Measurements from ENCODE around the gene KMT2D.
A peak's percentile ranks its signal among the peaks of the same experiment; 100 is the strongest.

Gene KMT2D

GRCh38 chr12:49060237-49061156, at the start of gene KMT2D:
TSS of gene KMT2D (minus strand) at chr12:49060794. CDS start at chr12:49055324, 5,470 bp downstream.
- peak; percentile 85 for DNase-seq

GRCh38 chr12:49109641-49110463, 49.3 kb upstream of the KMT2D start:
- DNase-seq, result no peak

- no peak for DNase-seq
These were observed 48.4 kb upstream of the KMT2D start for GRCh38 chr12:49108958-49109404.

DNA sequence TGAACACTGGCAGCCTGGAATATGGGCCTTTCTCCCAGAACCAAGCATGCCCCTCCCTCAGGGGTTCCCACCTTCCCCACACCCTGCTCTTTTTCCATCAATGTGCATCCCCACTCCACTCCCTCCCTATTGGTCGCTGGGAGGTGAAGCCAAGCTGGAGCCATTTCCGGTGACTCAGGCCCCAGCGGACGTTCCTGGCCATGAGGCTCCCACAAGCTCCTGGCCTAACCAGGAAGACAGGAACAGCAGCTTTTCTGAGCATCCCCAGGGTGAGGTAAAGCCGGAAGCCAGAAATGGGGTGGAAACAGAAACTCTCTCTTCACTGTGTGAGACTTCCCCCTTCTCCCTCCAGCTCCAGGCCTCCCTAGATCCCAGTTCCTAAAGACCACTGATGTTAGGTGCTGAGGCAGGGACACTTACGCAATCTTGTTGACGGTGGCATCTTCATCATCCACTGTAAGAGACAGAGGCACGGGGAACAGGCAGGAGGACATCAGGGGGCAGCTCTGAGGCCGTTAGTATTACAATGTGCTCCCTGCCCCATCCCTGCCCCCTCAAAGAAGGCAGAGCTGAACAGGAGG, 45.0 kb upstream of the KMT2D start:
- no peak for DNase-seq

- DNase-seq, result no peak
These were observed 44.2 kb upstream of the KMT2D start for GRCh38 chr12:49104822-49105221.

DNA sequence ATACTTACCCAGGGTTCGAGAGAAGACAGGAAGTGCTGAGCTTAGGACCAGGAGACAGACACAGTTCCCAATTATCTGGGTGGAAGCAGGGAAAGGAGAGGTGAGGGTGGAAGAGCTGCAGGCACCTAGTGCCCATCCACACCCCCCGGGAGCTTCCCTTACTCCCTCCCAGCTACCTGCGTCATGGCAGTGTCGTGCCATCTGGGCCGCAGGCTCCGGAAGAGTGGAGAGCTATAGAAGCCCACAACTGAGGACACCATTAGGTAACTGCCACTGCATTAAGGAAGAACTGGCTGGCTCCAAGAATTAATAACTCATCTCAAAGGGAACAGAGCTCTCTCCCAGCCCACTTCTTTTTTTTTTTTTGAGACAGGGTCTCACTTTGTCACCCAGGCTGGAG, 39.8 kb upstream of the KMT2D start:
- DNase-seq, result no peak

GRCh38 chr12:49098703-49099102, 38.1 kb upstream of the KMT2D start:
- DNase-seq, result no peak

DNA sequence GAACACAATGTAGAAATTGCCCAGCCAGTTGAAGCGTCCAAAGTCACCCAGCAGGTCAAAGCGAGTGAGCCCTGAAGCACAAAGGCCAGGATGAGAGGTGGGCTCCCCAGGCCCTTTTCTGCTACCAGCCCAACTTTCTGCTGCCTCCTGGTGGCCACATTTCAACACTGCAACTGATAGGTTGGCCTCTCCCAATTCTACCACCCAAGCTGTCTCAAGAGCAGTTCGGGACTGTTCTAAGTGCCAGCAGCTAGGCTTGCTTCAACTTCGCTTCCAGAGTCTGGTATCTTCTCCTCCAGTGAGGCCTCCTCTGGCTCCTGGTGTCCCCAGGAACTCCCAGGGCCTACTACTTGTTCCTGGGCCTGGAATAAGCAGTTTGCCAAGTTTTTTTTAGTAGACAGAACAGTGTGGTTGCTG, 37.4 kb upstream of the KMT2D start:
- no peak for DNase-seq

DNA sequence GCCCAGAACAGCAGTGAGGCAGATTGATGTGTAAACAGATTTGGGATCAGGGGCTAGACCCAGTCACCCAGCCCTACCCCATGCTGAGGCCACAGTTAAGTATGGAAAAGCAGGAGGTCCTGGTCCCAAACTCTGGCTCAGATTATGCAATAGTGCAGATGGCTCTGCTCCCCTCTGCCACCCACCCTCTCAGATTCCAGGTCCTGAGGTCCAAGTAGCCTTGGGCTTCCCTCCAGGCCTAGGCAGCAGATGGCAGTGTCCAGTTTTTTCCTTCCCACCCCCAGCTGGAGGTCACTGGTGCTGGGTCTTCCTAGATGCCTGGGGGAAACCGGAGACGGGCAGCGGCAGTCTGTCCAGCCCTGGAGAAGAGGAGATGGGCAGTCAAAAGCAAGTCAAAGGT, 36.8 kb upstream of the KMT2D start:
- no peak for DNase-seq

- DNase-seq, result no peak
These were observed 34.4 kb upstream of the KMT2D start for GRCh38 chr12:49094975-49095365.

DNA sequence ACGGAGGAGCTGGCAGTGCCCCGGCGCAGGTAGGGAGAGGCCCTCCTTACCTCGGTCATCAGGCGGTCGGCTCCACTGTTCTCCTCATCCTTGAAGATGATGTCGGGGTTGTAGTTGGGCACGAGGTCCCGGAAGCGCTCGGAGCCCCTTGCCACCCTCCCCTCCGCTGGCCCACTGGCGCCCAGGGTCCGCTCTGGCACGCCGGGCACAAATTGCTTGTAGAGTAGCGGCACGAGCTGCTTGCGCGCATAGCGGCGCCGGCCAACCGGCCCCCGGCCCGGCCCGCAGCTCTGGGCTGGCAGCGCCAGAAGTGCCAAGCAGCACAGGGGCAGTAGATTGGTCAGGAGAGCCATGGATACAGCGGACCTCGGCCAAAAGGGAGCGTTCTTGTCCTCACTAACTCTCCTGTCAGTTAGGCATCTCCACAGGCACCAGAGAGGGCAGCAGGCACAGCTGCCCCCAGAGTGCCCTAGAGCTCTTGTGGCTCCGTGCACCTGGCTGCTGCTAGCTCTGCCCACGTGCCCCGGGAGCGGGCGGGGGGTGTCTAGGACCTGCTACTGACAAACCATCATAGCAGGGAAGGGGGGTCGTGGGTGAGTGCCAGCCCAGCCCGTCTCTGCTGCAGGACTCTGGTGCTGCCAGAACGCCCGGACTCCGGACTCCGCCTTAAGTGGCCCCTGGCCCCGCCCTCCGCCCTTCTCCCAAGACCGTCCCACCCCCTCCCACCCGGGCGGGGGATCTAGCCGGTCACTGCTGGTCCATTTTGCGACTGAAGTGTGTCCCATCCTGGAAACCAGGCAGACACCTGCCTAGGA, 33.8 kb upstream of the KMT2D start, which contains the start of gene DHH:
Gene DHH (minus strand): TSS at position 642 of the 815 bp plus-strand sequence. CDS start 289 bp downstream, at position 353.
- no peak for DNase-seq

- no peak for DNase-seq
These were observed 33.2 kb upstream of the KMT2D start for GRCh38 chr12:49093792-49094159.

DNA sequence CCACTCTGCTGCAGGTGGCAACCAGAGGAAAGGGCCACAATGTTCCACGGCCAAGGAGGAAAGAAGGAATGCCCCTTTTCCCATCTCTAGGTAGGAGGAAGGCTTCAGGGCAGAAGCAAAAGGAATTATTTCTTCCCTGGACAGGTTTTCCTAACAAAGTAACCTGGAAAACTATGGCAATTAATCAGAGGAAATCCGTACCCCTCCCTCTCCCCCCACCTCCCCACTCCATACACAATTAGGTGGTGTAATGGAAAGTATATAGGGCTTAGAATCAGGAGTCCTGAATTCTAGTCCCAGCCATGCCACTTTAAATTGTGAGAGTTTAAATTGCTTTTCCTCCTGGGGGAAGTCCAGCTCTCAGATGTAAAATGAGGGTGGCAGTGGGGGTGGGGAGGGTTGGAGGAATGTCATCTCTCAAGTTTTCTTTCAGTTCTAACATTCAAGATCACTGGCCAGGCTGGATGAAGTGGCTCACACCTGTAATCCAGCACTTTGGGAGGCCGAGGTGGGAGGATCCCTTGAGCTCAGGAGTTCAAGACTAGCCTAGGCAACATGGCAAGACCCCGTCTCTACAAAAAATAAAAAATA, 32.3 kb upstream of the KMT2D start:
- DNase-seq, result no peak

DNA sequence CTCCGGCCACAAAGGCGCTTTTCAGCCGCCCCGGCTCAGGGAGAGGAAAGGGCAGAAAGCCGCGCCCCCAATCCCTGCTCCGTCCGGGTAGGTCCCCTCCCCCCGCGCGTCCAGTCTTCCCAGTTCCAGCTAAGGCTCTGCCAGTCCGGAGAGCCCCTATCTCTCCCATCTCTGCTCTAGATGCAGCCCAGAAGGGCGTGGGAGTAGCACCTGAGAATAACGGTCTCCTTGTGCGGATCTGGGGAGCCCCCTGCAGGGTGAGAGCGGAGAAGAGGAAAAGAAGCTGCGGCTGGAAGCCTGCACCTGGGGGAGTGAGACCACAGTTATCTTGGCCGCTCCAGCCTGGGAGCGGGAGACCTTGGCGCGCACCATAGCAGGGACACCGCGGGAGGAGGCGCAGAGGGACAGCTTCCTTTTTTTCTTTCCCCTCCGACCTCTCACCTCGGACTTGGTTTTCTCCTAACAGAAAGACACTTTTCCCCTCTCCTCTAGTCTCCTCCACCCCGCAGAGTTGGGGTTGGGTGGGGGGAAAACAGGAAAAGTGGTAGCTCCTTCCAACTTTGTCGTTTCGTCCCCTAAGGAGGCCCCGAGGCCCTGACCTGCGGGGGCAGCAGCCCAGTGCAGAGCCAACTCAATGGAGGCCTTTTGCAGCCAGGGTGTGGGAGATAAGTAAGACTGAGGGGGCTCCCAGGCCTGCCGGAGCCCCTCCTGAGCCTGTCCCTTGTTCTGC, 31.7 kb upstream of the KMT2D start:
- DNase-seq, result peak; percentile 47

DNA sequence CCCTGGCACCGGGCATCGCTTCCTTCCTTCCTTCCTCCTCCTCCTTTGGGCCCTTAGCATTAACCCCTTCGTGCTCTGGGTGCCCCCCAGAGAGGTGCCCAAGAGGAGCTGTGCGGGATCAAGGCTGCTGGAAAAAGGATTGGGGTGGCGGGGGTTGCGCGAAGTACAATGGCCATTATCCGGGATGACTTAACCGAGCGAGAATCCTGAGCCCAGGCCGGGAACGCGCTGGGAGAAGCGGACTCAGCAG, 31.2 kb upstream of the KMT2D start:
- DNase-seq, result no peak

DNA sequence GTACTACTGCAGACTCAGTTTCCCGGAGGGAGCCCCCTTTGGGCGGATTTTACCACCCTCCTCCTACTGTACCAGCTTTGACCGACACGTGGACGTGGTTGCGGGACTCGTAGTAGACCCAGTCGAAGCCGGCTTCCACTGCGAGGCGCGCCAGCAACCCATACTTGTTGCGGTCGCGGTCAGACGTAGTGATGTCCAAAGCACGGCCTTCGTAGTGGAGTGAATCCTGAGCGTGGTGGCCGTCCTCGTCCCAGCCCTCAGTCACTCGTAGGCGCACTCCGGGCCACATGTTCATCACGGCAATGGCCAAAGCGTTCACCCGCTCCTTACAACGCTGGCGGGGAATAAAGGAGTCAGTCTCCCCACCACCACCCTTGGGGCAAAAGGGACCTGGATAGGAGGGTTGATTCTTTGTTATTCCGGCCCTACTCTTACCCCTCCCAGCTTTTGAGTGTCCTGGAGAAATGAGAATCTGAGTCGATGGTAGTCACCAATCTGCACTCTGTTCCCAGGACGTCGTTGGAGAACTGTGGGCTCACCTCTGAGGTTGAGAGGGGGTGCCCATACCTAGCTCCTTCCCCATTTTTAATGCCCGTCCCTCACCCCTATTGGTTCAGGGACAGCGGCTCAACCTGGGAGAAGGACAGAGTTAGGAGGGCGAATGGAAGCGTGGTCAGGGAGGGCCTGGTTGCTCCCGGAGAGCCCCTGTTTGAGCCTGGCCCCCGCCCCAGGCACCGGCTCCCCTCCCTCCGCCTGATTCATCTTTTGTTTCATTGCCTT, 30.7 kb upstream of the KMT2D start:
- DNase-seq, result no peak

DNA sequence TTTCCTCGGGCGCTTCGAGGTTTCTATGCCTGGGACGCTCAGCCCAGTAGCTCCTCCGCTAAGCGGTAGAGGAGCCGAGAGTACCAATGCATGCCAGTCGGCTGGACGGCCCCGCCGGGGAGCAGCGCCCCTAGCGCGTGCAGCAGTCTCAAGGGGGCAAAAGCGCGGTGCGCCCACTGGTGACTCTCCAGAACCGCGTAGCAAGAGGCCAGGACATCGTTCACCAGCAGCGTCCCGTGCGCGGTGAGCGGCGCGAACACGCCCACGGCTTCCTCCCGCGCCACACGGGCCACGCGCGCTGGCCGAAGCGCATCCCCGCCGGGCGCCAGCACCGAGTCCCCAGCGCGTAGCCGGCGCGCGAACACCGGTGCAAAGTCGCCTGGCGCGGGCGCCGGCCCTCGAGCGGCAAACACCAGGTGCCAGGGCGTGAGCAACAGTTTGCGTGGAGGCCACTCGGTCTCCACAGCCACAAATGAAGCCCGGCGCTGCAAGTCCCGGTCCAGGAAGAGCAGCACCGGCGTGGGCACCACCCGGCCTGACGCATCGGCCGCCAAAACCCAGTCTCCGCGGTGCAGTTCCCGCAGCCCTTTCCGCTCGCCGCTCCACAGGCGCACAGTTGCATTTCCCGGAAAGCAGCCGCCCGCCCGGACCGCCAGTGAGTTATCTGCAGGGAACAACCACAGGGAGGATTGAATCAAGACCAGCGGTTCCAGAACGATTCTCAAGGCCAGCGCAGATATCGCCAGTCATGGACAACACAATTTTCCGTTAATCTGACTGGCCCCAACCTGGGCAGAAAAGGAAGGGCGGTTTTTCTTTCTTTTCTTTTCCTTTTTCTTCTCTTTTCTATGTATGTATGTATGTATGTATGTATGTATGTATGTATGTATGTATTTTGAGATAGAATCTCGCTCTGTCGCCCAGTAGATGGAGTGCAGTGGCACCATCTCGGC, 29.5 kb upstream of the KMT2D start:
- peak; percentile 17 for DNase-seq

DNA sequence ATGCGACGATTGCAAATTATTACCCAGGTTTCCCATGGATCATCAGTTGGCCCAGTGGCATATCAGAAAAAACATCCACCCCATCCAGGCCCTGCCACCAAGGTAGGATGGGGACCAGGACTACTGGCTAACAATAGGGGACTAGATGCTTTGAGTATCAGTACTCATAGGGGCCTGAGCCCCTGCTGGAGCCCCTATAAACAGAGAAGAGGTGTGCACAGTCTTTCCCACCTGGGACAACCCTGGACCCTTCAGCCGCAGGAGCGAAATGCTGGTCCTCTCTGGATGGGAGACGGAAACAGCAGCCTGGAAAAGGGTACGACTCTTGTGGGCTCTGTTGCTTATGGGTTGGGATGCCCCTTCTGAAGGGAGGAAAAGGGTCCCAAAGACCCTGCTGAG, 28.3 kb upstream of the KMT2D start:
- no peak for DNase-seq

DNA sequence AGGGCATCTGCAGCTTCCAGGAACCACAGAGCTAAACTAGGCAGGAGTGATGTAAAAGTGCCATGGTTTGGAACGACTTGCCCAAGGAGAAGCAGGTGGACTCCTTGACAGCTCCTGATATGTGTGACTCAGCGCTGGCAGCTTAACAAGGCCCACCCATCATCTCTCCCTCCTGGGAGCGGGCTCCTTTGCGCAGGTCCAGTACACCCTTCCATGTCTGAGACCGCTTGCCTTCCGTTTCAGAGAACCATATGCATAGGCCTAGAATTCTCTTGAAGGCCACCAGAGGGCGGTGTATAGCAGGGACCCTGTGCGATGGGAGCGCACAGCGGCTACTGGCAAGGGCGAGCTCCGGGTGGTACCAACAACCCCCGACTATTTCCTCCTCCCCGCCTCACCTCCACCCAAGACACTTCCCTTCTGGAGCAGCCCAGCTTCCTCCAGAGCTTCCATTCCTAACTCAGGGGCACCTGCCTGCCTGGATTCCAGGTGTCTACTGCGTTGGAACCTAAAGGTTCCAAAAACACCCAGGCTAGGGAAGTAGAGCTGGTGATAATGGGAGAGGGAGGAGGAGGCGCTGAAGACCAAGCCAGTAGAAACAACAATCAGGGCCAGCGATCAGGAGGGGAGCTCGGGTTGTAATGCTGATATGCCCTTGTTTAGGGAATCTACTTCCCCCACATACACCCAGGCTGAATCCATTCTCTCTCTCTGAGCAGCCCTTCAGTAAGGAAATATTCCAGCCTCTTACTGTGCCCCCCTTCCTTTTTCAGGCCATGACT, 27.7 kb upstream of the KMT2D start:
- peak; percentile 85 for DNase-seq

Data from NCI-H526 treated with DMSO at 0.1 percent for 48 hours (cell line).